Muscle of leg (tissue), 11 donors: ENCODE results near the gene DTNB. TPM values are rescaled to one million over a fixed set of nuclear protein-coding genes. Genes with fewer than 3 reads are reported as not detected.
A peak's percentile ranks its signal among the peaks of the same experiment; 100 is the strongest.
"Not testable (repeated sequence)": the region's sequence is repeated elsewhere in the genome, so short reads cannot be mapped to it uniquely, and the experiment has no call there.

ENCODE experiments used
- DNase-seq: peaks from one replicate; pipeline ENCODE4 v3.0.0; 2013
- H3K27ac ChIP-seq: one replicate; pipeline ENCODE4 v1.5.1; 2013; ENCODE audit warnings: mild to moderate bottlenecking, low read length, control low read depth
- H3K27me3 ChIP-seq: one replicate; pipeline ENCODE4 v1.6.1; 2013; ENCODE audit warnings: low read length; ENCODE audit not compliant: control insufficient read depth, insufficient read depth
- H3K36me3 ChIP-seq: one replicate; pipeline ENCODE4 v1.6.1; 2013; ENCODE audit warnings: low read length; ENCODE audit not compliant: control insufficient read depth, insufficient read depth
- H3K4me1 ChIP-seq: one replicate; pipeline ENCODE4 v1.6.1; 2013; ENCODE audit warnings: low read length; ENCODE audit not compliant: control insufficient read depth, insufficient read depth
- H3K4me3 ChIP-seq: one replicate; pipeline ENCODE4 v1.5.1; 2013; ENCODE audit warnings: low read length, control low read depth
- H3K9me3 ChIP-seq: replicated peaks from 2 replicates; pipeline ENCODE4 v1.6.1; 2013; ENCODE audit warnings: low read depth, low read length; ENCODE audit not compliant: control insufficient read depth
- WGBS: methylation state at CpG from one replicate; pipeline ENCODE4 v1.1.5; 2013; ENCODE audit warnings: missing lambda C conversion rate; ENCODE audit not compliant: insufficient coverage; 5-methylcytosine and 5-hydroxymethylcytosine counted together
- polyA plus RNA-seq, 8 donors: library from polyadenylated mRNA; unstranded; fragments of 120-200 nt; gene quantifications; one replicate each; pipeline versions ENCODE4 v1.2.1 to v1.2.3, GENCODE V29; 2013; ENCODE audit warnings: inconsistent platforms in 1 of 8, low replicate concordance in 1 of 8; ENCODE audit not compliant: insufficient read length in 8 of 8, insufficient read depth in 1 of 8
- total RNA-seq: library from RNA; stranded (reverse); fragments of 120-200 nt; gene quantifications from one replicate; pipeline ENCODE4 v1.2.4, GENCODE V29; 2013

DTNB gene
- total and polyA plus RNA-seq, 9 donors, result 3.7 to 6.7 (median 5.3) TPM

- no peaks in the 10 kb centered on the region for H3K4me1 ChIP-seq
- WGBS, result no CpG with 5 or more reads among the region's 2 CpGs
- H3K27me3 ChIP-seq, result no peaks in the 10 kb centered on the region
- no peaks in the 10 kb centered on the region for H3K9me3 ChIP-seq
- H3K4me3 ChIP-seq, result no peak overlapping the region
- H3K27ac ChIP-seq, result no peak overlapping the region
- H3K36me3 ChIP-seq, result no peaks in the 10 kb centered on the region
- DNase-seq, result no peak
These were observed 12.4 kb upstream of the DTNB start for GRCh38 chr2:25685741-25686140.

- 79% methylated on average over 8 of the region's 20 CpGs for WGBS
- no peaks in the 10 kb centered on the region for H3K27me3 ChIP-seq
- H3K4me3 ChIP-seq, result no peak overlapping the region
- H3K4me1 ChIP-seq, result no peaks in the 10 kb centered on the region
- no peaks in the 10 kb centered on the region for H3K9me3 ChIP-seq
- no peak overlapping the region for H3K27ac ChIP-seq
- no peaks in the 10 kb centered on the region for H3K36me3 ChIP-seq
- DNase-seq, result no peak
These were observed 11.4 kb upstream of the DTNB start for GRCh38 chr2:25684577-25685473.

GRCh38 chr2:25682082-25682481, 8.7 kb upstream of the DTNB start:
- Histone ChIP-seq H3K9me3 (no peaks in the 10 kb centered on the region), H3K27ac (no peak overlapping the region), H3K4me1 (no peaks in the 10 kb centered on the region), H3K27me3 (no peaks in the 10 kb centered on the region), H3K4me3 (no peak overlapping the region), H3K36me3 (no peaks in the 10 kb centered on the region)
- DNase-seq, result no peak
- WGBS, result 100% methylated on average over 1 of the region's 4 CpGs

GRCh38 chr2:25677877-25678276, 4.5 kb upstream of the DTNB start:
- H3K4me3 ChIP-seq, result no peak overlapping the region
- no peak for DNase-seq
- H3K27me3 ChIP-seq, result no peaks in the 10 kb centered on the region
- H3K4me1 ChIP-seq, result peaks cover 7% of the 10 kb centered on the region
- H3K9me3 ChIP-seq, result peaks cover 4% of the 10 kb centered on the region
- H3K36me3 ChIP-seq, result no peaks in the 10 kb centered on the region
- WGBS, result 100% methylated on average over 1 of the region's 4 CpGs
- H3K27ac ChIP-seq, result no peak overlapping the region

- DNase-seq, result no peak
- Histone ChIP-seq H3K4me1 (peaks cover 10% of the 10 kb centered on the region), H3K4me3 (peak overlapping the region; percentile 62), H3K36me3 (no peaks in the 10 kb centered on the region), H3K27ac (peak overlapping the region; percentile 62), H3K9me3 (peaks cover 4% of the 10 kb centered on the region), H3K27me3 (no peaks in the 10 kb centered on the region)
- 8% methylated on average over 9 of the region's 10 CpGs for WGBS
These were observed 643 bp upstream of the DTNB start for GRCh38 chr2:25674077-25674362.

GRCh38 chr2:25672494-25673299, 680 bp downstream of the DTNB start:
- Histone ChIP-seq H3K36me3 (no peaks in the 10 kb centered on the region), H3K9me3 (peaks cover 4% of the 10 kb centered on the region)
- 1% methylated on average over 54 of the region's 60 CpGs for WGBS

GRCh38 chr2:25671622-25672021, 1.8 kb downstream of the DTNB start:
- no CpG with 5 or more reads among the region's 2 CpGs for WGBS
- Histone ChIP-seq H3K27me3 (no peaks in the 10 kb centered on the region), H3K36me3 (no peaks in the 10 kb centered on the region), H3K4me3 (no peak overlapping the region), H3K27ac (no peak overlapping the region), H3K4me1 (peaks cover 10% of the 10 kb centered on the region), H3K9me3 (peaks cover 3% of the 10 kb centered on the region)
- DNase-seq, result no peak

More at GRCh38 chr2:25672494-25673299, 680 bp downstream of the DTNB start:
- Histone ChIP-seq H3K4me3 (peak overlapping the region; percentile 51), H3K27me3 (no peaks in the 10 kb centered on the region), H3K4me1 (peaks cover 10% of the 10 kb centered on the region), H3K27ac (peak overlapping the region; percentile 65)
- DNase-seq, result peak; percentile 50

GRCh38 chr2:25669520-25669919, 3.9 kb downstream of the DTNB start:
- Histone ChIP-seq H3K9me3 (no peaks in the 10 kb centered on the region), H3K27ac (no peak overlapping the region), H3K27me3 (no peaks in the 10 kb centered on the region), H3K36me3 (no peaks in the 10 kb centered on the region), H3K4me3 (no peak overlapping the region), H3K4me1 (peaks cover 10% of the 10 kb centered on the region)
- DNase-seq, result no peak
- WGBS, result 59% methylated on average over 6 of the region's 7 CpGs

GRCh38 chr2:25666218-25666617, 7.2 kb downstream of the DTNB start:
- Histone ChIP-seq H3K9me3 (no peaks in the 10 kb centered on the region), H3K27ac (no peak overlapping the region), H3K4me3 (no peak overlapping the region), H3K27me3 (no peaks in the 10 kb centered on the region), H3K36me3 (no peaks in the 10 kb centered on the region), H3K4me1 (no peaks in the 10 kb centered on the region)
- no peak for DNase-seq

- not testable (repeated sequence) for H3K36me3 ChIP-seq, H3K9me3 ChIP-seq, H3K27ac ChIP-seq, H3K4me3 ChIP-seq, H3K4me1 ChIP-seq, H3K27me3 ChIP-seq, DNase-seq
- 100% methylated on average over 1 of the region's 3 CpGs for WGBS
These were observed 7.9 kb downstream of the DTNB start for GRCh38 chr2:25665429-25665828.
